H4 (cell line): ENCODE results near the gene GINS1. TPM values are rescaled to one million over a fixed set of nuclear protein-coding genes. Genes with fewer than 3 reads are reported as not detected.

Experiments used
- DNase-seq: peaks from one replicate; pipeline ENCODE4 v3.0.0-alpha.2; 2015; ENCODE audit warnings: low spot score
- total RNA-seq: library from RNA; depleted of rRNA; stranded (reverse); fragments of >200 nt; shearing (Covaris generic); gene quantifications from 2 replicates; pipeline ENCODE4 v1.2.3, GENCODE V29; 2014

Gene GINS1
- total RNA-seq, 1 experiment from 2014 or later = 20.3 TPM

- no peak for DNase-seq
These were observed 69.8 kb downstream of the GINS1 start for GRCh38 chr20:25477014-25477882.

- DNase-seq = no peak
These were observed 71.6 kb downstream of the GINS1 start for GRCh38 chr20:25478889-25479568.

- no peak for DNase-seq
These were observed 72.2 kb downstream of the GINS1 start for GRCh38 chr20:25479638-25480037.

- no peak for DNase-seq
These were observed 72.7 kb downstream of the GINS1 start for GRCh38 chr20:25480156-25480555.

- DNase-seq = no peak
These were observed 73.3 kb downstream of the GINS1 start for GRCh38 chr20:25480797-25481196.

- DNase-seq = no peak
These were observed 73.9 kb downstream of the GINS1 start for GRCh38 chr20:25481235-25481917.

GRCh38 chr20:25481918-25482253 lies 74.4 kb downstream of the GINS1 start:
- DNase-seq = no peak

- DNase-seq = no peak
These were observed 76.1 kb downstream of the GINS1 start for GRCh38 chr20:25483431-25484132.

- no peak for DNase-seq
These were observed 76.9 kb downstream of the GINS1 start for GRCh38 chr20:25484224-25484846.

GRCh38 chr20:25484911-25485511 lies 77.5 kb downstream of the GINS1 start:
- no peak for DNase-seq

- no peak for DNase-seq
These were observed 78.4 kb downstream of the GINS1 start for GRCh38 chr20:25485872-25486271.

GRCh38 chr20:25486377-25486776 lies 78.9 kb downstream of the GINS1 start:
- DNase-seq = no peak

- no peak for DNase-seq
These were observed 79.8 kb downstream of the GINS1 start for GRCh38 chr20:25487306-25487705.

GRCh38 chr20:25487975-25488374 lies 80.5 kb downstream of the GINS1 start:
- no peak for DNase-seq

GRCh38 chr20:25489221-25489871 lies 81.9 kb downstream of the GINS1 start:
- no peak for DNase-seq

GRCh38 chr20:25490656-25491445 lies 83.4 kb downstream of the GINS1 start:
- no peak for DNase-seq

GRCh38 chr20:25491446-25492038 lies 84.1 kb downstream of the GINS1 start:
- no peak for DNase-seq

GRCh38 chr20:25493137-25493536 lies 85.7 kb downstream of the GINS1 start:
- DNase-seq = no peak

- no peak for DNase-seq
These were observed 86.5 kb downstream of the GINS1 start for GRCh38 chr20:25493748-25494505.
